Right renal pelvis (tissue), 4 donors: ENCODE results near the gene TBCA. TPM values are rescaled to one million over a fixed set of nuclear protein-coding genes. Genes with fewer than 3 reads are reported as not detected.

Experiments used
- DNase-seq, 4 donors: peaks; one replicate each; pipeline ENCODE4 v3.0.0-alpha.2; 2013; ENCODE audit warnings: low read depth in 4 of 4, low spot score in 3 of 4, missing footprints in 1 of 4
- polyA plus RNA-seq, 4 donors: library from polyadenylated mRNA; unstranded; fragments of 120-200 nt; gene quantifications; one replicate each; pipeline ENCODE4 v1.2.1, GENCODE V29; 2013; ENCODE audit not compliant: insufficient read length in 4 of 4

TBCA gene, protein sequence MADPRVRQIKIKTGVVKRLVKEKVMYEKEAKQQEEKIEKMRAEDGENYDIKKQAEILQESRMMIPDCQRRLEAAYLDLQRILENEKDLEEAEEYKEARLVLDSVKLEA
- polyA plus RNA-seq: 100 to 1,000 TPM; 252 to 313 (median 302) TPM

DNA sequence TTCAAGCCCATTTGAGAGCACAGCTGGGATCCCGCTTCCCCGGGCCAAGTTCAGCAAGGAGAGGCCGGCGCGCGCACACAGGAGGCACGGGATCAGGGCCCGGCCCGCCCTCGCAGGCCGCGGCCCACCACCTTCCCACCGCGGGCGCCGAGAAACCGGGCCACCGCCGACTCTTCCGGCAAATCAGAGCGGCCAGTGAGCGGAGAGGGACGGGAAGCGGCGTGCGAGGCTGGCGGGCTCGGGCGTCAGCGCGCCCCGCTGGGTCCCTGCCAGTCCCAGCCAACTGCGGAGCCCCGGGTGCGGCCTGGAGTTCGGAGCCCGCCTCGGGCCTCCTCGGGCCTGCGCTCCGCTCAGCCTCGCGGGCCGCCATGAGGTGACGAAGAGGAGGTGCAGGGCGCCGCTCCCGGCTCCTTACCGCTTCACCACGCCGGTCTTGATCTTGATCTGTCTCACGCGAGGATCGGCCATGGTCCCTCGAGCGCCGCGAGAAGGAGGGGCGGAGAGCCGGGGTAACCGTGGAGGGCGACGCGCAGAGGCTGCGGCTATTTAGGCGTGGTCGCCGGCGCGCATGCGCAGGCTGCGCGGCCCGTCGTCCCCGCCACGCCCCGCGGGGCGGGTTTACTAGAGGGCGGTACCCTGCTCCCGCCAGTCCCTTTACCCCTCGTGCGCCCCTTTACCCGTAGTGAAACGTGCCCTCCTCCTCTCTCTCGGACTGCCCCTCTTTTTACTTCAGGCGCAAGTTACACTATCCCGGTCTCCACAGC lies at the start of gene TBCA:
Gene TBCA, minus strand, starts transcription at position 550 of the 764 bp plus-strand sequence. Its CDS starts 82 bp downstream, at position 468.
- DNase-seq: peak; percentile 83 to 90 (median 84)

DNA sequence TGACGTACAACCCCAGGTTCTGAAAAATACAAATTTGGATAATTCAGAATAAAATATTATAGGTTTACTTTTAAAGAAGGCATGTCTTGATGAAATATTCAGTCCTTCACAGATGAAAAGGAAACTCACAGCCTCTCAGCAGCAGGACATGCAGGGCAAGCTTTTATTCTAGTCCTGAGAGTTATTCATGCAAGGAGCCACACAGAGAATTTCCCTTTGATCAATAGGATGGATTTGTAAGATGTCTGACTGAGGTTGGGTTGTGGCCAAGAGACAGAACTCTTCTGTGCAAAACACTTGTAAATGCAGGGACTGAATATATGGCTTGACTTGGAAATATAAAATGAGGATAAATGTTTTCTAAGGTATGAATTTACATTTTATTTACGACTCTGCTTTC lies 48.8 kb upstream of the TBCA start:
- no peak for DNase-seq

DNA sequence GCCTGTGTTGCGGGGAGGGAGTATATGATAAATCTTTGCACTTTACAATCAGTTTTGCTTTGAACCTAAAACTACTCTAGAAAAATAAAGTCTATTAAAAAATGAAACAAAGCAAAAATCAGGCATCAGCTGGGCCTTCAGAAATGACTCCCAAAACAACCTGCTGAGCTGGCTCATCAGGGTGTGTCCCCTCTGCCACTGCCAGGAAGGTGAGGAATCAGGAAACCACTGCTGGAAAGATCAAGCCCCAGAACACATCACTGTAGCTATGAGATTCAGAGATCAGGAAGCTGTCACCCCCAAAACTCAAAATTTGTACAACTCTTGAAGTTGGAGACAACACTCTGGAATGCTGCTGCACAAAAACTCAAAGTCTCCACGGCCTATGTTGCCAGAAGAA lies 40.5 kb upstream of the TBCA start:
- DNase-seq: no peak

- no peak for DNase-seq
Observed at GRCh38 chr5:77812926-77813589, 36.9 kb upstream of the TBCA start.

DNA sequence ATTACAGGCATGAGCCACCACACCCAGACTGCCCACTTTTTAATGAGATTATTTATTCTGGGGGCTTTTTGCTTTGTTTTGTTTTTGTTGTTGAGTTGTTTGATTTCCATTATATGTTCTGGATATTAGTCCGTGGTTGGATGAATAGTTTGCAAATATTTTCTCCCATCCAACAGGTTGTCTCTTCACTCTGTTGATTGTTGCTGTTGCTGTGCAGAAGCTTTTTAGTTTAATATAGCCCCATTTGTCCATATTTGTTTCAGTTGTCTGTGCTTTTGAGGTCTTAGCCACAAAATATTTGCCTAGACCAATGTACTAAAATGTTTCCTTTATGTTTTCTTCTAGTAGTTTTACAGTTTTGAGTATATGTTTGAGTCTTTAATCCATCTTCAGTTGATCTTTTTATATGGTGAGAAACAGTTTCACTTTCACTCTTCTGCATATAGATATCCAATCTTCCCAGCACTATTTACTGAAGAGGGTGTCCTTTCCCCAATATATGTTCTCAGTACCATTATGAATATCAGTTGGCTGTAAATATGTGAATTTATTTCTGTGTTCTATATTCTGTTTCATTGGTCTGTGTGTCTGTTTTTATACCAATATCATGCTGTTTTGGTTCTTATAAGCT lies 30.2 kb upstream of the TBCA start:
- DNase-seq: no peak

GRCh38 chr5:77798456-77798855 lies 22.3 kb upstream of the TBCA start:
- no peak for DNase-seq

DNA sequence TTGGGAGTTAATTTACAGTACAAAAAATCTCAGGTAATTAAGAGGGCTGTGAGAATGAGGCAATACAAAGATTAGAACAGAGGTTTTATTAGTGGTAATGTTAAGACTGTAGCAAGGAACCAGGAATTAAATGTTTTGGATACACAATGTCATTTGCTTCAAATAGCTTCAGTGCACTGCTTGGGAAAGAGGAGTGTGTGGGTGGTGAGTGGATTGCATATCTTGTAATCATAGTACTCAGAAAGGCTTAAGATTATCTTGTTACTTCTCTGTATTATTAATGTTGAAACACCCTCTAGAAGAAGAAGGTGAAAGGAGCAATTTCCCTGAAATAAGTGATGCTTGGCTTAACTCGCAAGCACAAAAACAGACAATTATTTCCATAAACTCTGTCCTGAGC lies 21.0 kb upstream of the TBCA start:
- no peak for DNase-seq

DNA sequence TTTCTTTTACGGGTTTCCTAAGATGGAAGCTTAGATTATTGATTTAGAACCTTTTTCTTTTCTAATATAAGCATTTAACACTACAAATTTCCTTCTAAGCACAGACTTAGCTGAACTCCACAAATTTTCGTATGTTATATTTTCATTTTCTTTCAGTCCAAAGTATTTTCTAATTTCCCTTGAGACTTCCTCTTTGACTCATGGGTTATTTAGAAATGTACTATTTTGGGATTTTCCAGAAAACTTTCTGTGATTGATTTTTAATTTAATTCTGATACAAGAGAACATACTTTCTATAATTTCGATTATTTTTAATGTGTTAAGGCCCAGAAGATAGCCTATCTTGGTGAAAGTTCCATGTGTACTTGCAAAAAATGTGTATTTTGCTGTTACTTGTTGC lies 19.7 kb upstream of the TBCA start:
- no peak for DNase-seq

DNA sequence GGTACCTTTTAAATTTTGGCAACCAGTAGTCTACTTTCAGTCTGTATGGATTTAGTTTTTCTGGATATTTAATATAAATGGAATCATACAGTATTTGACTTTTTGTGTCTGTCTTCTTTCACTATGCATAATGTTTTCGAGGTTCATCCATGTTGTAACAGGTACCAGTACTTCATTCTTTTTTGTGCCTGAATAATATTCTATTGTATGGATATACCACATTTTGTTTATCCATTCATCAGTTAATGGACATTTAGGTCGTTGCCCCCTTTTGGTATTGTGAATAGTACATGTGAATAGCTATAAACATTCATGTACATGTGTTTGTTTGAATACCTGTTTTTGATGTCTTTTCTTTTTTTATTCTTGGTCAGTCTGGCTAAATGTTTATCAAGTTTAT lies 19.1 kb upstream of the TBCA start:
- no peak for DNase-seq

- DNase-seq: no peak
Observed at GRCh38 chr5:77791926-77792325, 15.8 kb upstream of the TBCA start.

GRCh38 chr5:77791356-77791755 lies 15.2 kb upstream of the TBCA start:
- no peak for DNase-seq

DNA sequence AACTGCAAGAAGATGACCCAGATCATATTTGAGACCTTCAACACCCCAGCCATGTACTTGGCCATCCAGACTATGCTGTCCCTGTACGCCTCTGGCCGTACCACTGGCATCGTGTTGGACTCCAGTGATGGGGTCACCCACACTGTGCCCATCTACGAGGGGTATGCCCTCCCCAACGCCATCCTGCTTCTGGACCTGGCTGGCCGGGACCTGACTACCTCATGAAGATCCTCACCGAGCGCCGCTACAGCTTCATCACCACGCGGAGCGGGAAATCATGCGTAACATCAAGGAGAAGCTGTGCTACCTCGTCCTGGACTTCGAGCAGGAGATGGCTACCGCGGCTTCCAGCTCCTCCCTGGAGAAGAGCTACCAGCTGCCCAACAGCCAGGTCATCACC lies 9.1 kb upstream of the TBCA start:
- DNase-seq: no peak

DNA sequence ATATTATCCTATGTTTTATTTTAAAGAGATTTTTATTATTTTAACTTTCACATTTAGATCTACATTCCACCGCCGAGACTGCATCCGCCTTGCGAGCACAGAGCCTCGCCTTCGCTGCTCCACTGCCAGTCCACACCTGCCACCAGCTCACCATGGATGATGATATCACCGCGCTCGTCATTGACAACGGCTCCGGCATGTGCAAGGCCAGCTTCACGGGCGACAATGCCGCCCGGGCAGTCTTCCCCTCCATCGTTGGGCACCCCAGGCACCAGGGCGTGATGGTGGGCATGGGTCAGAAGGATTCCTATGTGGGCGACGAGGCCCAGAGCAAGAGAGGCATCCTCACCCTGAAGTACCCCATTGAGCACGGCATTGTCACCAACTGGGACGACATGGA lies 8.6 kb upstream of the TBCA start:
- no peak for DNase-seq

- no peak for DNase-seq
Observed at GRCh38 chr5:77781076-77781475, 4.9 kb upstream of the TBCA start.

DNA sequence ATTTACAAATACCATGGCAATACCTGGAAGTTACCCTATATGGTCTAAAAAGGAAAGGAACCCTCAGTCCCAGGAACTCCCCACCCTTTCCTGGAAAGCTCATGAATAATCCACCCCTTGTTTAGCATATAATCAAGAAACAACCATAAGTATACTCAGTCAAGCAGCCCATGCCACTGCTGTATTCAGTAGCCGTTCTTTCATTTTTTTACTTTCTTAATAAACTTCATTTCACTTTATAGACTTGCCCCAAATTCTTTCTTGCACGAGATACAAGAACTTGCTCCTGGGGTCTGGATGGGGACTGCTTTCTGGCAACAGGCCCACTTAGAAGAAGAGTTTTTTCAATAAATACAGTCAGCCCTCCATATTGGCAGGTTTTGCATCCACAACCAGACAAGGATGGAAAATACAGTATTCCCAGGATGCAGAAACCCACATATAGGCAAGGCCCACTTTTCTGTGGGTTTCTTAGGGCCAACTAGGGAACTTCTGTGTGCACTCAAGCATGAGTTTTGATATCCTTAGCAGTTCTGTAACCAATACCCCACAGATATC lies 2.8 kb upstream of the TBCA start:
- no peak for DNase-seq

GRCh38 chr5:77778398-77778797 lies 2.3 kb upstream of the TBCA start:
- no peak for DNase-seq

- no peak for DNase-seq
Observed at GRCh38 chr5:77777911-77778310, 1.8 kb upstream of the TBCA start.

DNA sequence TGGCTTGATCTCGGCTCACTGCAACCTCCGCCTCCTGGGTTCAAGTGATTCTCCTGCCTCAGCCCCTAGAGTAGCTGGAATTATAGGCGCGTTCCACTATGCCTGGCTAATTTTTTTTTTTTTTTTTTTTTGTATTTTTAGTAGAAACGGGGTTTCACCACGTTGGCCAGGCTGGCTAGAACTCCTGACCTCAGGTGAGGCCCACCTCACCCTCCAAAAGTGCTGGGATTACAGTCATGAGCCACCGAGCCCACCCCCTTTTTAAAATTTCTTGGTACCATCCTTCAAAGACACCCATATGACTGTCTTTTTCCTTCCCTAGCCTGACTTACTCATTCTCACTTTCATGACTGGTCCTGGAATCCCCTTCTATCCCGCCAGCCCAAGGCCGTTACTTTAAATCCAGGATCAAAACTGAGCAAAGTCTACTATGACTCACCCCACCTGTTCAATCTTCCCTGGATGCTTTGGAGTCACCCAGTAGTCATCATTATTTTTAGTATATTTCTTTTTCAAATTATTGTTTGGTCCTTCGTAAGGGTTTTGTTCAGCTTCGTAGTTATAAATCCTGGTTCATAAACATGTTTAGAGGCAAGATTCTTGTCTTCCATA lies 1.2 kb upstream of the TBCA start:
- DNase-seq: no peak

DNA sequence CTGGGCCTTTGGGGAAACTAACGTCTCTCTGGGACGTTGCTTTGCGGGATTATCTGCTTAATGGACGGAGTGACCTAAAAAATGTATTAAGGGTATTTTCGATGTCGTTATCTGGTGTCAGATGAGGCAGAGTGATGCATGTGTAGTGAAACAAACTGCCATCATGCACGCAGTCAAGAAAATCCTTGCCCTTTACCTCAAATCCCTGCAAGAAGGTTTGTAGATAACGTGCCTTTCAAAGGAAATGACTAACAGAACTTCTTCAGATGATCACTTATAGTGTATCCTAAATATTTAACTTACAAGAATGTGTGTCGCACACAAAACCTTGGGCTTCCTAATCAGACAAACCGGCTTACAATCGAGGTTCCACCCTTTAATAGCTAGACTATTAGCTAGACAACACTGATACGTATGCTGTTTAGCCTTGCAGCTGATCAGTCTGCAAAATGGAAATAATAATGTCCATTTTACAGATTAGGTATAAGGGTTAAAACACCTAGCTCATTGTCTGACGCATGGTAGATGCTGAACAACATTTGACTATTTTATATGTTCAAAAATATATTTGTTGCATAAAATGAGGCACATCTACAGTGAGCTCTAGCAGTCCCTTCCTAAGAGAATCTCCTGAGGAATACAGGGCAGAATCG lies 541 bp upstream of the TBCA start:
- DNase-seq: peak in 1 of 4 donors; percentile 0
